Effector CD8-positive, alpha-beta T cell (primary cell): ENCODE measurements around the gene HOXA3.

ENCODE experiments used
- DNase-seq: peaks from one replicate; lab custom pipeline; 2025; lab: John Stamatoyannopoulos, UW
- total RNA-seq, 4 experiments: gene quantifications; one replicate each; lab custom pipeline; 2026; lab: John Stamatoyannopoulos, UW

The HOXA3 gene
- total RNA-seq, result 0 to 0.09 (median 0) reads per million in 4 experiments

- DNase-seq, result no peak
These were observed at the start of gene HOXA3 for GRCh38 chr7:27151931-27152815. Gene HOXA3 (minus strand): TSS chr7:27152583. CDS start chr7:27110640, 41,943 bp downstream.

- no peak for DNase-seq
These were observed 49.2 kb upstream of the HOXA3 start for GRCh38 chr7:27201580-27202017.

GRCh38 chr7:27200761-27201579, 48.6 kb upstream of the HOXA3 start:
- DNase-seq, result no peak

GRCh38 chr7:27199849-27200760, 47.7 kb upstream of the HOXA3 start, which contains the start of gene HOXA13:
Gene HOXA13 (minus strand): TSS chr7:27200091. CDS start chr7:27200077, 14 bp downstream.
- DNase-seq, result no peak

- no peak for DNase-seq
These were observed 46.8 kb upstream of the HOXA3 start for GRCh38 chr7:27198871-27199801.

- DNase-seq, result no peak
These were observed 45.9 kb upstream of the HOXA3 start for GRCh38 chr7:27198138-27198841.

- DNase-seq, result no peak
These were observed 45.0 kb upstream of the HOXA3 start for GRCh38 chr7:27197137-27198042.

- DNase-seq, result peak; percentile 76
These were observed 43.9 kb upstream of the HOXA3 start for GRCh38 chr7:27196287-27196767.

- DNase-seq, result no peak
These were observed 42.5 kb upstream of the HOXA3 start for GRCh38 chr7:27194686-27195379.

- DNase-seq, result no peak
These were observed 41.6 kb upstream of the HOXA3 start for GRCh38 chr7:27194002-27194352.

- no peak for DNase-seq
These were observed 41.1 kb upstream of the HOXA3 start for GRCh38 chr7:27193335-27194001.

- no peak for DNase-seq
These were observed 40.4 kb upstream of the HOXA3 start for GRCh38 chr7:27192546-27193334.

GRCh38 chr7:27191833-27192545, 39.6 kb upstream of the HOXA3 start:
- DNase-seq, result no peak

- DNase-seq, result no peak
These were observed 38.9 kb upstream of the HOXA3 start for GRCh38 chr7:27191161-27191731.

GRCh38 chr7:27189997-27190748, 37.8 kb upstream of the HOXA3 start:
- no peak for DNase-seq
